Retina (tissue), 1 donor: ENCODE measurements around the gene MAD1L1.
A peak's percentile ranks its signal among the peaks of the same experiment; 100 is the strongest.

Experiments used
- DNase-seq: peaks from one replicate; pipeline ENCODE4 v3.0.0-alpha.2; 2016

MAD1L1 gene

DNA sequence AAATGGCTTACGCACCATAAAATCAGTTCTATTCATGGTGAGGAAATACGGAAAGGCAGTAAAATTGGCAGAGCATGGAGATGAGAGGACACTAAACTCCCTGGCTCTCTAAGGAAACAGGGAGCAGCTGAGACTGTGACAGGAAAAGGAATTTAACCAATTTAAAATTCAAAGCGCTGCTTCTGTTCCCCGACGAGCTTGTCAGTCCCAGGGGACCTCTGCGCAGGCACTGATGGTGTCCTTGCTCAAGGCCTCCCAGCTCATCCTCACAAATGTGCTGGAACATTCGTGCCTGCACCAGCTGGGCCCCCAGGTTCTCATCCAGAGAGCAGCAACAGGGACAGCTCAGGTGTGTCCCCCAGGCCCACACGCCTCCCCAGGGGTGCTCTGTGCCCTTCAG lies 101.4 kb downstream of the MAD1L1 start:
- peak; percentile 34 for DNase-seq

DNA sequence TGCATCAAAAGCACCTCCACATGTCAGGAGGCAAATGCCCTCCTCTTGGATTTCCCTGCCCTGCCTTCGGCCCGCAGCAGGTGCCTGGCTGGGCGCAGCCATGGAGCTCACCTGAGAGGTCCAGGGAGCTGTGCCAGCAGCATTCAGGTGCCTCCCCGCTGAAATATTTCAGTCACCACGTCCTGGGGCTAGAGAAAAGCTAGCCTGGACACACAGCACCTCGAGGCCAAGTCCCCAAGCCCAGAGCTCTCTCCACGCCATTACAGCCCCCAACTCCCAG lies 102.7 kb downstream of the MAD1L1 start:
- DNase-seq, result no peak

DNA sequence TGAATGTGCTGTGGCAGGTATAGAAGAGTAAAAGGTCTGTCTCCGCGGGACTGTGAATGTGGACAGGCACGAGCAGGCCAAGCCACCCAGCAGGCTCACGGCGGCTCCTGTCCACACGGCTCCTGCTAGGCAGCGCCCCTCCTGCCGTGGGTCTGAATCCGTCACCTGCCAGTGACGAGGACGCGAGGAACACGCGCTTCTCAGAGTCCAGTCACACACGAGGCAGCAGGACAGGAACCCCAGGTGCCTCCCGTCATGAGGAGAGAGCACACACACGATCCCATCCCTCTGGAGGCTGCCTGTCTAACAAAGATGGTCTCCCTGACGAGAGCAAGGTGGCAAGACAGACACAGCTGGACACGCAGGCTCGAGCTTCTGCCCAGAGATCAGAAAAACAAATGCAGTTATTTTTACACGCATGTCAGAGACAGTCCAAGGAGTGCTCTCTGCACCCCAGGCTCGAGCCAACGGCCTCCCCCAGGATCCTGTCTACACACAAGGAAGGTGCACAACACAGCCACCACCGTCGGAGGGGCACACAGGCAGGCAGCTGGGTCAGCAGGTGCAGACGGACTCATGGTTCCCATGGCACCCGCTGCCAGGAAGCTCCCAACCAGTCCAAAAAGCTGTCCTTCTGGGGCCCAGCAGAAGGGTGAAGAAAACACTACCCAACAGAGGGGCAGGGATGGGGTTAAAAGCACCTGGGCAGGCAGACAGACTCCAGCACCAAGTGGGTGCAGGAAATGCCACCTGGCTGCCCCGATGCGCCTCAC lies 103.2 kb downstream of the MAD1L1 start:
- no peak for DNase-seq

DNA sequence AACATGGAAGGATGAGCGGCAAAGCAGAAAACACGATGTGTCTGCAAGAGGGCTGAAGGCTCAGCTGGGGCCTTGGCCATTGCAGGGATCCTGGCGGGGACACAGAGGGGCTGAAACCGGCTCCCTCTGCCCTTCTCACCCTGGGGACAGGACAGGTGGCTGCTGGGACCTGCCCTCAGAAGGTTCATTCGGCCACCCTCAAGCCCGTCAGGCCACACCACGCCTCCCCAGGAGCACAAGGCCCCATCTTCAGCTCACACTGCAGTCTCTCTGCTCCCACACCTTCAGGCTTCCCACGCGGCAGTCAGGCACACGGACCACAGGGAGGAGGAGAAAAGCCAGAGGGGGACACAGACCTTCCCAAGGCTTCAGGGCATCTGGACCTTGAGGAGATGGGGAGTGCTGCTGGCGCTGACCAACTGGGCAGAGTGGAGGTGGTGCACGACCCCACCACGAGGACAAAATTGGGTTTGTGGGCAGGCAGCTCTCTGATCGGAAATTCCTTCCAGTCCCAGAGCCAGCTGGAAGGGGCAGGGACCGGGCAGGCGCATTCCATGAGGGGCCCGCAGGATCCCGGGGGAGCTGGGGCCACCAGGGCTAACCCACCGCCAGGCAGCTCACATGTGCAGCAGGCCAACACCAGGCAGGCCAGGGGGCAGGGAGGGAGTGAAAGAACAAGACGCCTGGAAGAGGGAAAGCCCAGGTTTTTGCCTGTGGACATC lies 104.0 kb downstream of the MAD1L1 start:
- peak; percentile 58 for DNase-seq

DNA sequence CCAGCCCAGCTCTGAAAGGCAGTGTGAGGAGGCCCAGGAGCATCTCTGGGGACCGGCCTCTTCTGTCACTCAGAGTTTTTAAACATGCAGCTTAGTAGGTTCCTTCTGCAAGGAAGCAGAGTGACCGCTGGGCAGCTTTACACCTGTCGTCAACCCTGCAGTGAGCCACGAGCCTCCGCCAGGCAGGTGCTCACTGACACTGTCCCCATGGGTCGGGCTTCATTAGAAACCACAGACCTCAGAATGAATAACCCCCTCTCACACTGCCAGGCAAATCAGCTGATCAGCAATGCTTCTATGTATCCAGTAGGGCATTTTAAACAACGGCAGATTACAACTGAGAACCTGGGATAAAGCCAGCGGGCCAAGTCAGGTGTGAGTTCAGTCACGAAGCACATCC lies 106.1 kb downstream of the MAD1L1 start:
- DNase-seq, result no peak

DNA sequence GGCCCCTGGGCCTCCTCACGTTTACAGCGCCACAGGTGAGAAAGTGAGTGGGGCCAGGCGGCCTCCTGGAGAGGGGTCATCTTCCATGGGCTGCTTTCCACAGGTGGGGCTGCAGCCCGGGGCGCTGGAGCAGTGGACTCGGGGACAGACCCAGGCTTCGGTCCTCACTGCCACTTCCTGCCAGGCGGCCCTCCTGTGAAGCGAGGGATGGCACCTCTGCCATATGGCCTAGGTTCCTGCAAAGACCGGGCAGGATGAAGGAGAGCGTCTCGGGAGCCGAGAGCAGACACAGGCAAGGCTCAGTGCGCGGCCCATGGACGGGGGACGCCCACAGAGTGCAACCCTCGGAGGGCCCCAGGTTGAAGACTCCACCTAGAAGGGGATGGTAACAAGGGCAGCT lies 106.8 kb downstream of the MAD1L1 start:
- DNase-seq, result no peak

DNA sequence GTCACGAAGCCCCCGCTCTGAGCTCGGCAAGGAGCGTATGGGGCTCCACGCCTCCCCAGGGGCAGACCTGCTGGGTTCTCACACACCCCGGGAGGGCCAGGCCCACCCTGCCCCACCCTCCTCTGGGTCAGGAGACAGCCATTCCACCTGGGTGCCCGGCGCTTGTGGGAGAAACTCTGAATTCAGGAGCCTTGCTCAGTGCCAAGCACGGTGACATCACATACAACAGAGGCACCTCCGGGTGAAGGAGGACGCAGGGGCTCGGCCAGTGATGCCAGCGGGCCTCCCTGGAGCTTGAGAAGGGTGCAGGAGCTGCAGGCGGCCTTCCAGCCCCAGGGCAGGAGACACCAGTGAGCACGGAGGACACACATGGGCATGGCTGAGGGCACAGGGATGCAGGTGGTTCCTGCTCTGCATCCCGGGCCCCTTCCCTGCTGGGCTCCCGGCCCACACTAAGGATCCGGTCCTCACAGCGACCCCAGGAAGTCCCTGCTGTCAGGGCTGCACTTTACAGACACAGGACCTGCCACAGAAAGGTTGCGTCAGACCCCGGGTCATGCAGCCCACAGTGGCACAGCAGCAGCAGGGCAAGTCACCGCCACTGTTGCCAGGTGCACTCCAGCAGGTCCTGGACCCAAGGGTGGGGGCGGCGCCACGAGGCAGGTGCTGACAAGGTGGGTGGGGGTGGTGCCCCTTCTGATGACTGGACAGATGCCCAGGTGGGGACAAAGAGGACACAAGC lies 108.0 kb downstream of the MAD1L1 start:
- no peak for DNase-seq

DNA sequence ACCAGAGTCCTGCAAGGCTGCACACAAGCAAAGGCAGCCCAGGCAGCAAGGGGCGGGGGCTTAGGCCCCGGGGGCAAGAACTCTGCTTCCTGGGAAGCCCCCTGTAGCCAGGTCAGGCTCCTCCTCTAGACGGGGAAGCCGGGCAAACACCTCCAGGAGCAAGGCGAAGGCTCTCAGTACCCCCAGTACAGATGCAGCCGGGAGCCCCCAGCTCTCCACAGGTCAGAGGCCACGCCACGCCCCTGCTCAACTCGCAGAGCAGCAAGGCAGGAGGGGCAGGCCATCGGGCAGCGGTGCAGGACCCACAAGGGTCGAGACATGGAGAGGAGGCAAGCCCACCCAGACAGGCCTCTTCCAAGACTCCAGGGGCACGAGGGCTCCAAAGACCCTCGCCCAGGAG lies 108.8 kb downstream of the MAD1L1 start:
- no peak for DNase-seq

DNA sequence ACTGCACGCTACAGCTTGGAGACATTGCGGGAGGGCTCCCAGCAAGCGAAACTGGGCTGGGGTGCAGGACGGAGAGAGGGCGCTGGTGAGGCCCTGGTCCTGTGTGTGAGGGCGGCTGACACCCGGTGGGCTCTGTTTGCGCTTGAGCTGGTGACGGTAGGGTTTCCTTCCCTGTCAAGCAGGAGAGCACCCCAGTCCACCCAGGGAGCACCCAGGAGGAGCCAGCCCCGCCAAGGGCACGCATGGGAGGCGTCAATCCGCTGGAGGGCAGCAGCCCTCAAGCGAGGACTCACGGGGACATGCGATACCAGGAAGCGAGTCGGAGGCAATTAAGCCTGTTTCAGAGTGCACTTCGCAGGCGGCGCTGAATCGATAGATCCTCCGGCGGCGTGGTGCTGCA lies 109.4 kb downstream of the MAD1L1 start:
- no peak for DNase-seq

DNA sequence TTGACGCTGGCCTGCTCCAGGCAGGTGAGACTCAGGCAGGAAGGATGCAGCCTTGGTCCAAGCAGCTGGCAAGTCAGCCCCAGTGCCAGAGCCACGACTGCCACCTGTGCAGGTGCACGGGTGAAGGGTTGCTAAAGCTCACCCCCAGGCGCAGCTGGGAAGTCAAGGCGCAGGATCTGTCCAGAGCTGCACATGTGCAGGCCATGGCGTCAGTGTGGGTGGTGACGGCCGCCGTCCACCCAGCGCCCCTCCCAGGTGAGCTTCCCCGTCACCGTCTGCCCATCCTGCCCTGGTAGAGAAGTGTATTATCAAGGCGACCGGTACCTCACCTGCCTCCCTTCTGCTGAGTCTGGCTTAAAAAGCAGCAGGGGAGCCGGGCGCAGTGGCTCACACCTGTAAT lies 110.1 kb downstream of the MAD1L1 start:
- DNase-seq, result no peak

DNA sequence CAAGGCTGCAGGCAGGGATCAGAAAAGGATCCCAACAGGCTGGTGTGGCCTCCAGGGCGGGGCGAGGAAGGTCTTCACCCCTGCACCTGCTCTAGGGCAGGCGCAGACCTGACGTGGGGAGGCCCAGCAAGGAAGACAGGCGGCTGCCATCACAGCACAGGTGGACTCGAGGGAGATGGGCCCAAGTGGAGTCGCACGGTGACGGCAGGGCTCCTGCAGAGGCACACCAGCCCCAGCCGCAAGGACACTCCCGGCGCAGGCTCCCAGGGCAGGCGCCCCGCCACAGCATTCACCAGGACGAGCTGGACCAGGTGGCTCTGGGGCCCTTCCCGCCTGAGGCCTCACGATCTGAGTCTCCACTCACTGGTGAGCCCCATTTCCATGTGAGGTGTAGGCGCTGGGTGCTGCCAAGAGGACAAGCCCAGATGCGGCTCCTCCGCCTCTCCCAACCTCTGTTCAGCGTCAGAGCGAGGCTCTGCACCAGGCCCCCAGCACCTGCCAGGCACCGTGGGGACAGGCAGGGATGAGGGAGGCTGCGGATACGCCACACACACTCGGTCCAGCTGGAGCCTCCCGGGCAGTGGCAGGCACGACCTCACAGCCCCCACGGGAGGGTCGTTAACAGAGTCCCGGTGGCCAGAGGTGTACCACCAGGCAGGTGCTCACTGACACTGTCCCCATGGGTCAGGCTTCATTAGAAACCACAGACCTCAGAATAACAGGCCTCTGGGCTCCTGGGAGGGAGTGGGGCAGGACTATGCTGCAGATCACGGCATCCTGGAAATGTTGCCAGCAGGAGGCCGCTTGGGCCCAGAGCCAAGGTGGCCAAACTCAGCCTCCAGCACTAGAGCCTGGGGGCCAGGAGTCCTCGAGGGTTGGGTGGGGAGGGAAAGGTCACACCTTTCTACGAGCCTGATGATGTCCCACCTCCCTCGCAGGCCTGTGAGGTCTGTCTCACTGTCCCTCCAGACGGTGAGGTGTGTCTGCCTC lies 111.6 kb downstream of the MAD1L1 start:
- no peak for DNase-seq

DNA sequence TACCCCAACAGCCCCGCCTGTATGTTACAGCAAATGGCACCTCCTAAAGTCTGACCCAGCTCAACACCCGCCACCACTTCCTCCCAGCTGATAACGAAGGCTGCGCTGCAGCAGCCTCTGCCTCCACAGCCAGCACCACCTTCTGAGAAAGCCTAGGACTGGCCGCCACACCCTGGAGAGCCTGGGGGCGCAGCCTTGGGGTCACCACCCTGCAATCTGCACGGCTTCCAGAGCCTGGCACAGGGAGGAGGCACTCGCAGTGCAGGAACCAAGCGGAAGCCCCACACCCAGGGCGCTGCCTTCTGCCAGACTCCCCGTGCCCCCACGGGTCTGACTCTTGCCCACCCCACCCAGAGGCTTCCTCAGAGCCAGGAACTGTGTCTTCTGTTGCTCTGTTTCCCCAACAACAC lies 112.5 kb downstream of the MAD1L1 start:
- no peak for DNase-seq

DNA sequence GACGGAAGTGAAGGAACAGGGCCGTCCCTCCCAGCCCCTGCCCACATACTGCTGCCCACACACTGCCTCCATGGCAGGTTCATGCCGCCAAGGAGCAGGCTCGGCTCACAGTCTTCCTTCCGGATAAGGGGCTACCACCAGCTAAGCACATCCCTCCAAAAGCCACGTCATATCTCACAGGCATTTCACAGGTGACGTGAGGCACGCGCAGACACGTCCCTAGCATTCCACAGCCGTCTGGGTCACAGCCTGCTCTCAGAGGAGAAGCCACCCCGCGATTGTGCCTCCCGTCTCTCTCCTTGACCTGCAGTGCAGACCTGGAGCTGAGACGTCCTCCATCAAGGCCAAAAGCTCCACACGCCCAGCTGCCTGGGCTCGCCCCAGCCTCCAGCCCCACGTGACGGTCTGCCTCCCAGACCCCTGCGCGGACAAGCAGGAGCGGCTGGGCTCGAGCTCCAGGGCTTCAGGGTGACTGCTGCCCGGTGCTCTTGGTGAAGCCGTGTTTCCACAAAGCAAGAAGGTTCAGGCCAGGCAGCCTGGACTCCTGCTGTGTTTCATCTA lies 114.0 kb downstream of the MAD1L1 start:
- DNase-seq, result peak; percentile 40

DNA sequence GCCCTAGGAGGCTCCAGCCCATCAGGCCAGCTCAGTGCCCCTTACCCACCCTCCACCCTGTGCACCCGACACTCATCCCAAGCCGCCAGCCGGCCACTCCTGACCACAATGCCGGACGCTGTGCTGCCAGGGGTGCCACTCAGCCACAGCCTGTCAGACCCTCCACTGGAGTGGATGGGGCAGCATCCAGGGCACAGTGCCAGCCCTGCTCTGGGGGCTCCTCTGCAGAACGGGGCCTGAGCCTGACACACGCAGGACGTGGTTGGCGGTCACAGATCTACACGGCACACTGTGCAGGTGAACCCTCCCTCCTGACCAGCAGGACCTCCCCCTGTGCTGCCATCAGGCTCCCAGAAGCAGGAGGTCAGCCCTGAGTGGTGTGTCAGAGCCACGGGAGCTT lies 114.7 kb downstream of the MAD1L1 start:
- no peak for DNase-seq

DNA sequence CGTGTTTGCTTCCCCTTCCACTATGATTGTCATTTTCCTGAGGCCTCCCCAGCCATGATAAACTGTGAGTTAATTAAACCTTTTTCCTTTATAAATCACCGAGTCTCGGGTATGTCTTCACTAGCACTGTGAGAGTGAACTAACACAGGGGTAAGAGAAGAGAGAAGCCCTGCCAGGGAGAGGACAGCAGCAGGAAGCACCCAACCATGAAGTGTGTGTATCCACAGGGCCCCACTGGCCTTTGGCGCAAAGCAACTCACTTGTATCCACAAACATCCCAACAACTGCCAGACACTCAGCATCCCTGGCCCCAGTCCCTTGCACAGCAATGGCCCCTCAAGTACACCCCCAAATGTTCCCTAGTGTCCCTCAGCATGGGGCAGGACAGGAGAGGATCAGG lies 115.1 kb downstream of the MAD1L1 start:
- DNase-seq, result no peak

DNA sequence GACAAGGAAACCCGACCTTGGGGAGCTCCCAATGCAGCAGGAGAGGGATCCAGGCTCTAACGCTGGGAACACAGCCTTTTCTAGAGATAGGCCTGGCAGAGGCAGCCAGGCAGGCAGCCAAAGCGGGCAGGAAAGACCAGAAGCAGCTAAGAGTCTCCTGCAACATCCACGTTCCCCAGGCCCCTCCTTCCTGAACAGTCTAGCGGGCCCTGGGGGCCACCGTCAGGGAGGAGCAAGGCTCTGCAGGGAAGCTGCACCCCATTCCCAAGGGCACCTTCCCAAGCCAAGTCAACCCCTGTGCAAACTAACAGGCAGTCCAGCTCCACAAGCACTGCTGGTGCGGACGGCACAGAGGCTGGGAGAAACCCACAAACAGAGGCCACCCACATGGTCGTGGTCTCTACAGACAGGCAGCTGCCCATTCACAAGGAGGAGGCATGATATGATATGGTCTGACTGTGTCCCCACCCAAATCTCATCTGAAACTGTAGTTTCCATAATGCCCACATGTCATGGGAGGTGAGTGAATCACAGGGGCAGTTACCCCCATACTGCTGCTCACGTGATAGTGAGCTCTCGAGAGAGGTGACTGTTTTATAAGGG lies 115.7 kb downstream of the MAD1L1 start:
- DNase-seq, result no peak

DNA sequence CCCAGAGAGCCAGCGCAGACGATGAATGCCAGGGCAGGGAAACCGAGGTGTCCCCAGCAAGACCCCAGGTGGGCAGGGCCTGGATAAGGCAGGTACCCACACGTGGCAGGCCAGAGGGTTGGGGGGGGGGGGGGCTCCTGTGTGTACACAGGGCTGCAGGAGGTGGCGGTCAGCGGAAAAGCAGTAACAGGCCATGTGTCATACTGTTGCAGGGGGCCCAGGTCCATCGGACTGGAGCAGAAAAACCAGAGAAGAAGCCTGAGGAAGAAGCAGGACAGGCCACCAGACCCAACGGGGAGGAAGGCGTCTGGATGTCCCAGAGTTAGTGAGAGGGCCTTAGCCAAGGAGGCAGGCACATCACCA lies 116.3 kb downstream of the MAD1L1 start:
- no peak for DNase-seq

DNA sequence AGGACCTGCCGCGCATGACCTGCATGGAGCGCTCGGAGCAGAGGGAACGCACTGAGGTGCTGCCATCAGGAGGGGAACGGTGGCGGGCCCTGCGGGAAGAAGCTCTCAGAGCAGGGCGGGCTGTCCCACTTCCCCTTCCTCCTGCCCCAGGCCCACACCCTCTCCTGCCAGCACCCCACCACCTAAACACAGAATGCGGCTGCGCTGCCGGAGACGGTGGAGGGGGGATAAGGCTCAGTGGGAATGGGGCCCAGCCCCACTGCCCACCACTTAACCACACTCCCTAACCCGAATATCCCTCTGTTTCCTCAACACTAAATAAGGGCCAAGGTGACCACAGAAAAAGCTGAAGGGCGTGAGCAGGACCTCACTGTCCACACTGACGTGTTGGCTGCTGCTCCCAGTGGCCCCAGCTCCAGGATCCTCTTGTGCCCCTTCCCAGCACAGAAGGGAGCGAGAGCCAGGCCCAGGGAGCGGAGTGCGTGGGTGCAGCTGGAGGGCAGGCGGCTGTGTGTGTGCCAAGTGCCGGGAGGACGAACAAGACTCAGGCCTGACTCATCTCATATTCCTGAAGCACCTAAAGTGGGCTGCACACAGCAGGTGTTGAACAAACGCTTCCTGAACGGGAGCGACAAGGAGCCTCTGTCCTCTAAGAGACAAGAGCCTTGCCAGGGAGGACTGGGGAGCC lies 116.8 kb downstream of the MAD1L1 start:
- DNase-seq, result no peak

DNA sequence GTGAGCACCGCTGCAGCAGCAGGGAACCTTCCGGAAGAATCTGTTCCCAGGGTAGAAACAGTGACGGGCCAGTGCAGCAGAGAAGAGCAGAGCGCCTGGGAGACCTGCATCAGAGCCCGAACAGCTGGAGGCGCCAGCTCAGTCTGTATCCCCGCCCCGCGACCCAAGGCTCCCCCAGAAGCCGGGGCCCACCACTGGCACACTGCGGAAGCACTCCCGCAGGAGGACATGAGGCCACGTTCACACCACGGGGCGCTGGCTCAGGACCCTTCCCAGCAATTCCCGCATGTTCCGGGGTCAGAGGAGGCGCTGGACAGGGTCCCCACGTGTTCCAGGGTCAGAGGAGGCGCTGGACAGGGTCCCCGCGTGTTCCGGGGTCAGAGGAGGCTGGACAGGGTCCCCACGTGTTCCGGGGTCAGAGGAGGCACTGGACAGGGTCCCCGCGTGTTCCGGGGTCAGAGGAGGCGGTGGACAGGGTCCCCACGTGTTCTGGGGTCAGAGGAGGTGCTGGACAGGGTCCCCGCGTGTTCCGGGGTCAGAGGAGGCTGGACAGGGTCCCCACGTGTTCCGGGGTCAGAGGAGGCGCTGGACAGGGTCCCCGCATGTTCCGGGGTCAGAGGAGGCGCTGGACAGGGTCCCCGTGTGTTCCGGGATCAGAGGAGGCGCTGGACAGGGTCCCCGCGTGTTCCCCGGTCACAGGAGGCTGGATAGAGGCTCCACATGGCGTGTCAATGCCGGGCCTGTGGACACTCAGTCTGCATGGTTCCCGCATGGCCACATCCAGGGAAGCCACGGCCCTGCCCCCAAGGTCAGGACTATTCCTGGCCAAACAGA lies 117.6 kb downstream of the MAD1L1 start:
- DNase-seq, result no peak

DNA sequence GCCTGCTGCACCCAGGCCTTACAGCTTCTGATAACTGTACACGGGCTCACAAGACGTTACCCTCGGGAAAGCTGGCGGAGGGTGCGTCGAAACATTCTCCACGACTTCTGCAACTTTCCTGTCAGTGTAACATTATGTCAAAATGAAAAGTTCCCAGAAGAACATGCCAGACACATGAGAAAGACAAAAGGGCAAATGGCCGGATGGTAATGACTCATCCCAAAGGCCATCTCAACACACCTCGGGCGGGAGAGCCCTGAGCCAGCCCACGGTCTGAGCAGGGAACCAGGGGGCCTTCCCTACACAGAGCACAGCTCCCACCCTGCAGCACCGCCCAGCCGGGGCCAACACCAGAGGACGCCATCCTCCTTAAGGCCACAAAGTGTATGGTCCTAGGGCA lies 118.7 kb downstream of the MAD1L1 start:
- no peak for DNase-seq
